GM19397 (cell line): Measurements from ENCODE around the gene USP34.

Experiments used
- ATAC-seq: cut with Tn5 transposase; IDR thresholded peaks from one replicate; pipeline ENCODE4 v1.9.1; 2021; ENCODE audit warnings: mild to moderate bottlenecking, moderate library complexity; ENCODE audit not compliant: unreplicated experiment

USP34 gene

DNA sequence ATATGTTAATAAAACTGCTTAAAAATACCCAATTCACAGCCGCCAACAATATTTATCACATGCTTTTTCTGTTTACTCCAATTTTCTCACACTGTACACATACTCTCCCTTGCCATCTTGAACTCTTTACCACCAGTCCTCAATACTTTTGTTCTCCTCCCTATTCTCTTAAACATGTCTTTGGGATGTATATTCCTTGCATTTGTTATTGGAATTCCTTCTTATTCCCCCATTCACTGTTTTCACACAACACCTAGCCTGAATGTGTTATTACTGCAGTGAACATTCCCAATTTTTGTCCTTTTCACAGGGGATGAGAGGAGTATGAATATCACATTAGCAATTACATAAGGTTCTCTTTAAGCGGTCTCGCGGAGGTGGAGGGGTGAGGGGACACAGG, 94.7 kb downstream of the USP34 start:
- no peak for ATAC-seq

DNA sequence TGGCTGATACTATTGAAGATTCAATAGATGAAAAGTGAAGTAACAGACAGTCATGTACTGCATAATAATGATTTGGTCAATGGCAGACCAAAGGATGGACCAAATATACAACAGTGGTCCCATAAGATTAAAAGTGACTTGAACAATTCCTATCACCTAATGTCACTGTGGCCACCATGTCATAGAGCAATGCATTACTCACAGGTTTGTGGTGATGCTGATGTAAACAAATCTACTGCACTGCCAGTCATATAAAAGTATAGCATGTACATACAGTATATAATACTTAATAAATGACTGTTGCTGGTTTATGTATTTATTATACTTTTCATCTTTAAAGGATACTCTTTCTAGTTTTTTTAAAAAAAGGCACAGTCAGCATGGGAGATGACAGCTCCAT, 99.9 kb downstream of the USP34 start:
- no peak for ATAC-seq

DNA sequence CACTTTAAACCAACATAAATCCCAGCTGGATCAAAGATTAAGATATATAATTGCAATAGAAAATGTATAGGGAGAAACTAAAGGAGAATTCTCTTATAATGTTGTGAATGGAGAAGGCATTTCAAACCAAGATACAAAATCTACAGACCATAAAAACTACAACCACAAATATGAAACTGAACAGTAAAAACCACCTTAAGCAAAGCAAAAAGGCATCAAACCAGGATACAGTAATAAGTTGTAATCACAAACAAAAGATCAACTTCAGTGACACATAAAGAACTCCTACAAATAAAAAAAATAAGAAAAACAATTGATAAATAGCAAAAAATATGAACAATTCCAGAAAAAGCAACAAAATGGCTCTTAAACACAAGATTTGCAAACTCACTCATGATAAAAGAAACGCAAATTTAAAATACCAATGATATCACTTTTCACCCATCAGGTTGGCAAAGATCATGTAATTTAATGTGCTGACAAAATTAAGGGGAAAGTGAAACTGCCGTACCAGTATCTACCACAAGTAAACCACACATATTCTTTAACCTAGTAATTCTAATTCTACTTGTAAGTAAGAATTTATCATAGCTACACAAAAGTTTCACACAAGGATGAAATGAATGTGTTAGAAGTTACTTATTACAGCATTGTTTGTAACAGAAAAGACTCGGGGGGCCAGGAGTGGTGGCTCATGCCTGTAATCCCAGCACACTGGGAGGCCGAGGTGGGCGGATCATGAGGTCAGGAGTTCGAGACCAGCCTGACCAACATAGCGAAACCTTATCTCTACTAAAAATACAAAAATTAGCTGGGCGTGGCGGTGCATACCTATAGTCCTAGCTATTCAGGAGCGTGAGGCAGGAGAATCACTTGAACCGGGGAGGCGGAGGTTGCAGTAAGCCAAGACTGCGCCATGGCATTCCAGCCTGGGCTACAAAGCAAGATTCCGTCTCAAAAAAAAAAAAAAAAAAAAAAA, 101.9 kb downstream of the USP34 start:
- ATAC-seq: no peak

DNA sequence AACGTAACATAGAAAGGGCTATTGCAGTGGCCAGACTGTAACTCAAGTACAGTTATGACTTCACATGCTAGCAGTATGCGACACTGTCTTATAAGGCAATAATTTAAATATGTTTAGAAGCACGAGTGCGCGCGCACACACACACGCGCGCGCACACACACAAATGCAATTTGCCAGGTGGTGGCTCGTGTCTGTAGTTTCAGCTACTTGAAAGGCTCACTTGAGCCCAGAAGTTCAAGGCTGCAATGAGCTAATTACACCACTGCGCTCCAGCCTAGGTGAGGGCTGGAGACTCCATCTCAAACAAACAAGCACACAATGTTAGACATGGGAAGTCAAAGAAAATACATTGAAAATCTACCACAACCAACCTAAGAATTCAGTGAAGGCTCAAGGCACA, 103.7 kb downstream of the USP34 start:
- no peak for ATAC-seq

DNA sequence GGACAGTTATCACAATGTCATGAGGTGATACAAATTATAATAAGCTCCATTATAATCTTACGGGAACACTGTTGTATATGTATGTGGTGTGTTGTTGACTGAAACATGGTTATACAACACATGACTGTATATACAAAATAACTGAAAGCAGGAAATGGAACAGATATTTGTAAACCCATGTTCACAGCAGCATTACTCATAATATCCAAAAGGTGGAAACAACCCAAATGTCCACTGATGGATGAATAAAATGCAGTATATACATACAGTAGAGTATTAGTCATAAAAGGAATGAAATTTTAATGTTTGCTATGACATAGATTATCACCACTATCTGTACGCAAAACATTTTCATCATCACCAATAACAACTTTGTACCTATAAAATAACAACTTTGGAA, 107.3 kb downstream of the USP34 start:
- ATAC-seq: no peak

DNA sequence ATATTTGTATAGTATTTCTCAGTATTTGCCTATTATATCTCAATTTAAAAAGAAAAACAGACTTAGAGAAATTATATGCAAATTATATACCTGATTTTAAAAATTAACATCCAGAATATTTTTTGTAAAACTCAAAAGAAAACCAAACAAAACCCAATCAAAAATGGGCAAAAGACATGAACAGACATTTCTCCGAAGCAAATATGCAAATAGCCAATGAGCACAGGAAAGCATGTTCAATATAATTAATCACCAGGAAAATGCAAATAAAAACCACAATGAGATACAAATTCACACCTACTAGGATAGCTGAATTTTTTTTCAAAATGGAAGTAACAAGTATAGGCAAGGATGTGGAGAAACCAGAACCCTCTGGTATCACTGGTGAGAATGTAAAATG, 108.0 kb downstream of the USP34 start:
- ATAC-seq: no peak

DNA sequence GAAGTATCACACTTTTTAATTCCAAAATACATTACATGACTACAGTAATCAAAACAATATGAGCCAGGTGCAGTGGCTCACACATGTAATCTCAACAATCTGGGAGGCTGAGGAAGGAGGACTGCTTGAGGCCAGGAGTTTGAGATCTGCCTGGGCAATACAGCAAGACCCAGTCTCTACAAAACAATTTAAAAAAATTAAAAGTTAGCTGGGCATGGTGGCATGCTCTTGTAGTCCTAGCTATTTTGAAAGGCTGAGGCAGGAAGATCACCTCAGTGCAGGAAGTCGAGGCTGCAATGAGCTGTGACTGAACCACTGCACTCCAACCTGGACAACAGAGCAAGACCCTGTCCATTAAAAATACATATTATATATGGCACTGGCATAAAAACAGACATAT, 109.8 kb downstream of the USP34 start:
- no peak for ATAC-seq

DNA sequence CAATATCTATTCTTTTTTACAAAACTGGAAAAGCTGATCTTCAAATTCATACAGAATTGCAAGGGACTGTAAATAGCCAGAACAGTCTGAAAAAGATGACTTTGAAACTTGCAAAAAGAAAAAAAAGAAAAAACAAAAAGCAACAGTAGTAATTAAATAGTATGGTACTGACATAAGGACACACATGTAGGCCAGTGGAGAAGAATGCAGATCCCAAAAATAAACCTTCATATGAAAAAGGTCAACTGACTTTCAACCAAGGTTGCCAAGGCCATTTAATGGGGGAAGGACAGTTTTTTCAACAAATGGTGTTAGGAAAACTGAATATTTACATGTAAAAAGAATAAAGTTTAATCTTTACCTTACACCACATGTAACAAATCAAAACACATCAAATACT, 111.8 kb downstream of the USP34 start:
- ATAC-seq: no peak

DNA sequence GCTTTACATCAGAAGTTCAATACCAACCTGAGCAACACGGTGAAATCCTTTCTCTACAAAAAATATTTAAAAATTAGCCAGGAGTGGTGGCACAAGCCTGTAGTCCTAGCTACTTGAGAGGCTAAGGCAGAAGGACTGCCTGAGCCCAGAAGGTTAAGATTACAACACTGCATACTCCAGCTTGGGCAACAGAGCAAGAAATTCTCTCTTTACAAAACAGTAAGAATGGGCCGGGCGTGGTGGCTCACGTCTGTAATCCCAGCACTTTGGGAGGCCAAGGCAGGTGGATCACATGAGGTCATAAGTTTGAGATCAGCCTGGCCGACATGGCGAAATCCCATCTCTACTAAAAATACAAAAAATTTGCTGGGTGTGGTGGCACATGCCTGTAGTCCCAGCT, 113.2 kb downstream of the USP34 start:
- no peak for ATAC-seq

DNA sequence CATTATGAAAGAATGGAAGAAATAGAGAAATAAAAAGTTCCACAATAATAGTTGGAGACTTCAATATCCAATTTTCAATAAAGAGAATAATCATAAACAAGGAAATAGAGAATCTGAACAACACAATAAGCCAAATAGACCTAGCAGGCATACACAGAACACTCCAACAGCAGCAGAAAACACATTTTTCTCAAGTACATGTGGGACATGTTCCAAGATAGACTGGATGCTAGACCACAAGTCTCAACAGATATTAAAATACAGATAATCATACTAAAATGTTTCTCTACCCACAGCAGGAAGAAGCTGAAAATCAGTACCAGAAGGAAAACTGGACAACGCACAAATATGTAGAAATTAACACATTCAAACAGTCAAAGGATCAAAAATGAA, 113.9 kb downstream of the USP34 start:
- no peak for ATAC-seq

DNA sequence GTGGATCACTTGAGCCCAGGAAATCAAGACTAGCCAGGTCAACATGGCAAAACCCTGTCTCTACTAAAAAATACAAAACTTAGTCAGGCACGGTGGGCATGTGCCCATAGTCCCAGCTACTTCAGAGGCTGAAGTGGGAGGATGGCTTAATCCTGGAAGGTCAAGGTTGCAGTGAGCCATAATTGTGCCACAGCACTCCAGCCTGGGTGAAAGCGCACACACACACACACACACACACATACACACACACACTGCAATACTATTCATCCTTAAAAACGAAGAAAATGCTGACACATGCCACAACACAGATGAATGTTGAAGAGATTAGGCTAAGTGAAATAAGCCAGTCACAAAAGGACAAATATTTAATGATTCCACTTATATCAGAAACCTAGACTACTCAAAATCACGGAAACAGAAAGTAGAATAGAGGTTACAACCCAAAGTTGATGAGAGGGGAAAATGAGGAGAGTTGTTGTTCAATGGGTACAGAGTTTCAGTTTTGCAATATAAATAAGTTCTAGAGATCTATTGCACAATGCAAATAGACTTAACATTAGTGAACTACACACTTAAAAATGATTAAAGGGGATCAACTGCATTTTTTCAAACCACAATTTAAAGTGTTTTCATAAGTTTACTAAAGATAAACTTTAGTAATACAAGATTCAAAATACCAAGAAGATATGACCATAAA, 114.5 kb downstream of the USP34 start:
- ATAC-seq: no peak

DNA sequence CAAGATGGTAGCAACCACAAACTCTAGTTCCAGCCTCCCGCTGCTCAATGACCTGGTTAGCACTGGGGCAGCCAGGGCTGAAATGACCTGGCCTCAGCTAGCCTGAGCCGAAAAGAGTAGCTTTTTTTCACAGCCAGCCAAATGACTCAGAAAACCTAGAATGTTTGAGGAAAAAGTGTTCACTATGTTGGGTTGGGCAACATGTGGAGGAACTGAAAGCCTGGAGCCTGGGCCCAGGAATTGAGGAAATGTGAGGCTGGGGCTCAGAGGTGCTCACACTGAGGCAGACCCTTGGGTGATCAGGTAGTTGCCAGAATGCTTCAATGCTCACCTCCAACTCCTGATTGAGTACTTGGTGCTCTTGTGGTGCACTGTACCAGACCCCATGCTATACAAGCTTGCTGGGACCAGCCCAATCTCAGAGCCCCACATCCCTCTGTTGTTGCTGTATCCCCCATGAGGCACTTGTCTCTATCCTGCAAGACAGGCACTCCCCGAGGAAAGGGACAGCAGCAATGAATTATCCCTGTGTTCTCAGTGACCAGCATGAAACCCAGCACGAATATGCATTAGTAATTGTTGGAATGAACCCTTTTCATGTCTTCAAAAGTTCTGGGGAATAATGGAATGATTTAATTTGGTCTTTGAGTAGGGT, 116.2 kb downstream of the USP34 start:
- no peak for ATAC-seq

DNA sequence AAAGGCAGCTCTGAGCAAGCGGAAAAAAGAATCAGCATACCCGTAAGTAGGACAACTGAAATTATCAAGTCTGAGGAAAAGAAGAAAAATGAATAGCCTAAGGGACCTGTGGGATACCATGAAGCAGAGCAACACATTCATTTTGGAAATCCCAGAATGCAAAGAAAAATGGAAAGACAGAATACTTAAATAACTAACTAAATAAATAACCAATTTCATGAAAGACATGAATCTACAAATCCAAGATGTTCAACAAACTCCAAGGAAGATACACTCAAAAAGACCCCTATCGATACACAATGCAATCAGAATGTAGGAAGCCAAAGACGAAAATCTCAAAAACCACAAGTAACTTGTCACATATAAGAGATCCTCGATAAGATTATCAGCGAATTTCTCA, 117.0 kb downstream of the USP34 start:
- ATAC-seq: no peak

DNA sequence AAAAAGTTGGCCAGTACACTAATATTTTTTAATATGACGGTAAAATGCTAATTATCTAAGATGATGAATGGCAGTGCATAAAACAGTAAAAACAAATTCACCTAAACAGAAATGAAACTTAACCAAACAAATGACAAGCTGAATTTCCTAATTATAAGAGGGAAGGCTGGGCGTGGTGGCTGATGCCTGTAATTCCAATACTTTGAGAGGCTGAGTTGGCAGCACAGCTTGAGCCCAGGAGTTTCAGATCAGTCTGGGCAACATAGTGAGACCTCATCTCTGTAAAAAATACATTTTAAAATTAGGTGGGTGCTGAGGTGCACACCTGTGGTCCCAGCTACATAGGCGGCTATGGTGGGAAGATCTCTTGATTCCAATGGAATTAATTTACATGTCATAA, 120.1 kb downstream of the USP34 start:
- no peak for ATAC-seq

DNA sequence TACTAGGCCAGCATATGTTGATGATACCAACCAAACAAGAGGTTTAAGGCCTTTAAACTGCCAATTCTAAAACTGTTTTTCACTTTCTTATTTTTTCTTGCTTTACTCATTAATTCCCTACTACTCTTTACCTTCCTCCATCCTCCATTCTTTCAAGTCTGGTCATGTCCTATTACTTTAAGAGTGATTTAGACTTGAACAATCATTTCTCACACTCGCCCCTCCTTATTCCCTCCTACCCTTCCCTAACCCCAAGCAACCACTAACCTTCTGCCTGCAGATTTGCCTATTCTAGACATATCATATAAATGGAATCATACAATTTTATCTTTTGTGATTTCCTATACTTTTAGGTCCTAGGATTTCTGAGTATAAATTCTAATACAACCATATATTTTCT, 127.7 kb downstream of the USP34 start:
- no peak for ATAC-seq

DNA sequence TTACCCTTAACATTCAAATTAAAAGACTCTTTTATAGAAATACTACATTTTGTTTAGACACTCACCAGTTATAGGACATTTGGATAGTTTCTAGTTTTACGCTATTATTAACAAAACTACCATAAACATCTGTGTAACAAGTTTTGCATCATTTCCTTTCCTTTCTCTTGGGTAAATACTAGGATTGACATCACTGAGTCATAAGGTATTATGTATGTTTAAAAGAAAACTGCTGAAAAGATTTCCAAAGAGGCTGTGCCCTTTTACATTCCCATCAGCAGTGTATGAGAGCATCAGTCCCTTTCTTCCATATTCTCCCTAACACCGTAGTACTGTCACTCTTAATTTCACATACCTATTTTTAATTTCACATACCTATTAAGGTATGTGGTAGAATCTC, 130.6 kb downstream of the USP34 start:
- no peak for ATAC-seq

DNA sequence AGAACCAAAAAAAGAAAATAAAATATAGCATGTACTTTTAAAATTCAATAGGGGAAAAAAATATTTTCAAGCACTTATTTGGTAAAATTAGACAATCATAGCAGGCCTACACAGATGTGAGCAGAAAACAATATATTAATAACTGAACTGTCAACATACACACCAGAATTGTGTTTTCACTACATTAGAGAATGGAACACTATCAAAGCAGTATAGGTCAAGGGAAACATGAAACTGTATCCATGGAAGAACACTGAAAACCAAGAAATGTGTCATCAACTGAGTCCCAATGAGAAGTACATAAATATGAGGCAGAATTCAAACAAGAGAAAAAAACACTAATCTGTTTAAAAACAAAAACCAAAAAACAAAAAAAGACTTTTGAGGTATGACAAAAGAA, 132.4 kb downstream of the USP34 start:
- no peak for ATAC-seq

DNA sequence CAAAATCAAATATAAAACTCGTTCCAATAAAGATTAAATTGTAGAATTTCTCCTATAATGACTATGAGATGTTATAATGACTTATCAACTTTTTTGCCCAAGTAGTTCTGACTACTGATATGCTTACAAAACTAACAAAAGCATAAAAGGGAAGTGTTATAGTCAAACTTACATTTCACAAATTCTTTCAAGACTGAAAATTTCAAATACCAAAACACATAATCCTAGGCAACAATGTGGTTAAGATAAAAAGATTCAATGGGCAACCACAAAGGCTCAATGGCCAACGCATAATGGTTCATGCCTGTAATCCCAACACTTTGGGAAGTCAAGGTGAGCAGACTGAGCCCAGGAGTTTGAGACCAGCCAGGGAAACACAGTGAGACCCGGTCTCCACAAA, 135.7 kb downstream of the USP34 start:
- no peak for ATAC-seq

DNA sequence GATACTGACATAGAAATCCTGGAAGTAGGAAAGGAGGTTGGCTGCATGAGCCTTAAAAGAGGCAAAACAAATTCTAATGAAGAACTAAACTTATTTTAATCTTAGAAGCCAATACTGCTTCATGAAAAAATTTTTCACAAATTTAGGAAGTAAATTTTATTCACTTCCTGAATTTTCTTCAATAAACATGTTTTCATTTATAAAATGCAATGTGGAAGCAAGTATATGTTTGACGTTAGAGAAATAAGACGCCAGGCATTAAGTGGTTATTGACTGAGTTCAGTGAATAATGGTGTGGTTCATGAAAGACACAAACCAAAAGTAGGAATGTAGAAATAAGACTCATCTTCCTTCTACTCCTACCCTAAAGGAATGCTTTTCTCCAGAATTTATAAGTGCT, 136.4 kb downstream of the USP34 start:
- no peak for ATAC-seq

DNA sequence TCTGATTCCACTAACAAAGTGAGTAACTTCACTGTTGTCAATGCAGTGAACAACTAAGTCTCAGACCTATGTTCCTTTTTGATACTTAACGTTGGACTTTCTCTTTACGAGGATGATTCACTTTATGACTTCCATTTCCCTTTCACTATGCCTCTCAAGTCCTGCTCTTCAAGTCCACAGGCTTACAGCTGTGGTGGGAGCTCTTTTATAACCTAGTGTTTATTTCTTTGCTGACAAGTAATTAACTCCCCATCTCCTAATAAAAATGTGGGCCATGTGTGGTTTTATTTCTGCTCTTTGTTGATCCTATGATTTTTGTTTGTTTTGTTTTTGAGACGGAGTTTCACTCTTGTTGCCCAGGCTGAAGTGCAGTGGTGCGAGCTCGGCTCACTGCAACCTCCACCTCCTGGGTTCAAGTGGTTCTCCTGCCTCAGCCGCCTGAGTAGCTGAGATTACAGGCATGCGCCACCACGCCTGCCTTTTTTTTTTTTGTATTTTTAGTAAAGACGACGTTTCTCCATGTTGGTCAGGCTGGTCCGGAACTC, 142.1 kb downstream of the USP34 start:
- no peak for ATAC-seq

DNA sequence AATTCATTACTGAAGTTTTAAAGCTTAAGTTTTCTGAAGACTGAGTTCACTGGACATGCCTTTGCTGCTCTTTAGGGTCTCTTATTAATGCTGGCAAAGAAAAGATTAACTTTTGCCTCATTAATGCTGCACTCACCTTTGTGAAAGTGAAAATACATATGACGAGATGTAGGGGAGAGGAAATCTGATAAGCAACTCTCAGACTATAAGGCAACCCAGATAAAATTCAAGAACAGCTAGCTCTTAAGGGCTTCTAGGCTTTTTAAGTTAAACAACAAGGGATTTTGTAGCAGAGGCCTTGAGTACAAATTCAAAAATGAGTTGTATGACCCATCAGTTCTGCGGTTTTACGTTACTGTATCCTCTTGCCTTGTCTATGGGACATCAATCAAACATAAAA, 143.7 kb downstream of the USP34 start:
- ATAC-seq: no peak

DNA sequence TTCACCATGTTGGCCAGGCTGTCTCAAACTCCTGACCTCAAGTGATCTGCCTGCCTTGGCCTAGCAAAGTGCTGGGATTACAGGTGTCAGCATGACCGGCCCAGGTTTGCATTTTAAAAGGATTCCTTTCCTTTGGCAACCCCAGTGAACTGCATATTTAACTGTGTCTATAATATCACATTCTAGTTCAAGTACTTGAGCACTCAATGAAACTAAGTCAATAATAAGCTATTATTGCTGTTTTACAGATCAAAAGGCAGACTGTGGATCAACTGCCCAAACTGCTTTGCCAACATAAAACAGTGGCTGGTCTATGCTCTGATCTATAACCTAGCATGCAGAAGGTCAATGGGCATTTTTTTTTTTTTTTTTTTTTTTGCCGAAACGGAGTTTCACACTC, 144.5 kb downstream of the USP34 start:
- no peak for ATAC-seq
